Natural killer cell (primary cell): ENCODE measurements around the gene PYGB. TPM values are rescaled to one million over a fixed set of nuclear protein-coding genes. Genes with fewer than 3 reads are reported as not detected.
A peak's percentile ranks its signal among the peaks of the same experiment; 100 is the strongest.

Source experiments
- ATAC-seq, 3 donors: fragments of 150-1000 bp in 2 of 3; fragments of 200-7000 bp in 1 of 3; cut with Tn5 transposase; 1 replicate in 1 of 3; 2 replicates in 2 of 3; pipeline ENCODE4 v1.10.0; 2021; ENCODE audit warnings: mild to moderate bottlenecking in 2 of 3, moderate library complexity in 2 of 3
- DNase-seq, 2 donors: peaks; one replicate each; pipeline versions ENCODE4 v3.0.0 to v3.0.0-alpha.2; 2013 to 2021; ENCODE audit warnings: mixed read lengths in 1 of 2
- H3K27ac ChIP-seq: one replicate; pipeline ENCODE4 v1.5.1; 2013; ENCODE audit warnings: mild to moderate bottlenecking, low read length
- H3K27me3 ChIP-seq: one replicate; pipeline ENCODE4 v1.6.1; 2013; ENCODE audit warnings: low read length; ENCODE audit not compliant: control insufficient read depth, insufficient read depth
- H3K36me3 ChIP-seq: one replicate; pipeline ENCODE4 v1.6.1; 2013; ENCODE audit warnings: low read length; ENCODE audit not compliant: control insufficient read depth, insufficient read depth
- H3K4me1 ChIP-seq: one replicate; pipeline ENCODE4 v1.6.1; 2013; ENCODE audit warnings: low read length; ENCODE audit not compliant: control insufficient read depth, insufficient read depth
- H3K4me3 ChIP-seq: one replicate; pipeline ENCODE4 v1.5.1; 2013; ENCODE audit warnings: low read length
- H3K9me3 ChIP-seq: one replicate; pipeline ENCODE4 v1.6.1; 2013; ENCODE audit warnings: low read length; ENCODE audit not compliant: control insufficient read depth, insufficient read depth
- H3K27ac Mint-ChIP-seq, 2 donors: one replicate each; pipeline ENCODE4 v1.8.0; 2022; ENCODE audit warnings: mild to moderate bottlenecking in 2 of 2, mixed read lengths in 2 of 2, moderate library complexity in 1 of 2
- H3K27me3 Mint-ChIP-seq, 2 donors: one replicate each; pipeline ENCODE4 v1.8.0; 2022; ENCODE audit warnings: low read depth in 2 of 2, mixed read lengths in 2 of 2
- H3K36me3 Mint-ChIP-seq: one replicate; pipeline ENCODE4 v1.8.0; 2022; ENCODE audit warnings: mixed read lengths
- H3K4me1 Mint-ChIP-seq, 2 donors: one replicate each; pipeline ENCODE4 v1.8.0; 2022; ENCODE audit warnings: mixed read lengths in 2 of 2
- H3K4me3 Mint-ChIP-seq: one replicate; pipeline ENCODE4 v1.8.0; 2022; ENCODE audit warnings: mild to moderate bottlenecking, moderate library complexity, mixed read lengths
- H3K9me3 Mint-ChIP-seq, 2 donors: one replicate each; pipeline ENCODE4 v1.8.0; 2022; ENCODE audit warnings: mixed read lengths in 2 of 2
- CTCF ChIP-seq: fragments of 200-600 bp; IDR thresholded peaks from one replicate; pipeline ENCODE4 v1.8.0; 2022; ENCODE audit warnings: antibody characterized with exemption
- WGBS: methylation state at CpG from one replicate; pipeline ENCODE4 v1.1.7; 2013; ENCODE audit warnings: missing lambda C conversion rate; ENCODE audit not compliant: insufficient coverage; 5-methylcytosine and 5-hydroxymethylcytosine counted together
- intact Hi-C: fragments of 100-400 bp; cut with micrococcal nuclease; formaldehyde crosslinking; loops from one replicate; pipeline ENCODE4 v1.14.2; 2022
- total RNA-seq, 4 donors: library from RNA; stranded (reverse); fragments of 120-200 nt in 1 of 4; gene quantifications; one replicate each; pipeline versions ENCODE4 v1.2.3 to v1.2.4, GENCODE V29; 2013 to 2022

Gene PYGB
- total RNA-seq, 3 donors from 2014 or later (not counting 1 experiment from before 2014, with no cell fraction given) = 39.4 to 55.4 (median 47.0) TPM

- Histone ChIP-seq H3K36me3 (peaks cover 58% of the 10 kb centered on the region), H3K9me3 (no peaks in the 10 kb centered on the region), H3K27ac (no peak overlapping the region), H3K27me3 (no peaks in the 10 kb centered on the region), H3K4me3 (no peak overlapping the region), H3K4me1 (no peaks in the 10 kb centered on the region)
- no peaks in the 10 kb centered on the region for H3K9me3 Mint-ChIP-seq
- WGBS = 96% methylated on average over 12 of the region's 12 CpGs
- intact Hi-C loops = no loop called here
- DNase-seq = no peak
- H3K27ac Mint-ChIP-seq = peak overlapping the region in 1 of 2 donors; percentile 27
- H3K27me3 Mint-ChIP-seq = no peaks in the 10 kb centered on the region
- ATAC-seq = no peak
- H3K36me3 Mint-ChIP-seq = peaks cover 12% of the 10 kb centered on the region
- TF ChIP-seq CTCF = no peak
- peaks cover 0 to 4% of the 10 kb centered on the region in 2 donors for H3K4me1 Mint-ChIP-seq
- H3K4me3 Mint-ChIP-seq = no peak overlapping the region
These were observed 39.0 kb downstream of the PYGB start for GRCh38 chr20:25286917-25287316.

GRCh38 chr20:25287631-25288290 is 39.9 kb downstream of the PYGB start:
- no peak for DNase-seq
- Histone ChIP-seq H3K36me3 (peaks cover 52% of the 10 kb centered on the region), H3K27ac (no peak overlapping the region), H3K4me3 (no peak overlapping the region), H3K4me1 (no peaks in the 10 kb centered on the region), H3K9me3 (no peaks in the 10 kb centered on the region), H3K27me3 (no peaks in the 10 kb centered on the region)
- 98% methylated on average over 16 of the region's 16 CpGs for WGBS
- no peak overlapping the region for H3K27ac Mint-ChIP-seq
- no peak overlapping the region for H3K4me3 Mint-ChIP-seq
- no peaks in the 10 kb centered on the region for H3K27me3 Mint-ChIP-seq
- intact Hi-C loops = no loop called here
- peaks cover 12% of the 10 kb centered on the region for H3K36me3 Mint-ChIP-seq
- no peaks in the 10 kb centered on the region for H3K9me3 Mint-ChIP-seq
- H3K4me1 Mint-ChIP-seq = no peaks in the 10 kb centered on the region
- no peak for ATAC-seq
- TF ChIP-seq CTCF = no peak

GRCh38 chr20:25288291-25289181 is 40.7 kb downstream of the PYGB start:
- intact Hi-C loops = no loop called here
- Mint-ChIP-seq H3K36me3 (peaks cover 12% of the 10 kb centered on the region), H3K4me3 (no peak overlapping the region), H3K9me3 (no peaks in the 10 kb centered on the region), H3K27ac (no peak overlapping the region), H3K4me1 (no peaks in the 10 kb centered on the region), H3K27me3 (no peaks in the 10 kb centered on the region)
- Histone ChIP-seq H3K27me3 (no peaks in the 10 kb centered on the region), H3K27ac (no peak overlapping the region), H3K4me3 (no peak overlapping the region), H3K9me3 (no peaks in the 10 kb centered on the region), H3K36me3 (peaks cover 49% of the 10 kb centered on the region), H3K4me1 (no peaks in the 10 kb centered on the region)
- 93% methylated on average over 22 of the region's 22 CpGs for WGBS
- ATAC-seq (no peak), DNase-seq (no peak)
- TF ChIP-seq CTCF = no peak
